Liver (tissue), 3 donors: ENCODE data around the gene MYRFL.

Source experiments
- CTCF ChIP-seq: fragments of 150-350 bp; IDR thresholded peaks from 2 replicates; pipeline ENCODE4 v1.5.1; 2017; ENCODE audit warnings: improper control_type of control experiment, low read depth, low read length; ENCODE audit not compliant: missing input control
- EGR1 ChIP-seq, 2 donors: IDR thresholded peaks; 2 replicates each; pipeline ENCODE4 v1.6.1; 2016 to 2018; ENCODE audit warnings: antibody characterized with exemption in 2 of 2, low read depth in 2 of 2
- GABPA ChIP-seq, 2 donors: IDR thresholded peaks in 1 of 2; conservative IDR thresholded peaks in 1 of 2; 2 replicates each; pipeline ENCODE4 v1.6.1; 2016; ENCODE audit warnings: antibody characterized with exemption in 2 of 2, mild to moderate bottlenecking in 1 of 2, moderate library complexity in 1 of 2
- MAX ChIP-seq: IDR thresholded peaks from 2 replicates; pipeline ENCODE4 v1.6.1; 2016; ENCODE audit warnings: antibody characterized with exemption
- REST ChIP-seq: IDR thresholded peaks from 2 replicates; pipeline ENCODE4 v1.6.1; 2016; ENCODE audit warnings: antibody characterized with exemption, mild to moderate bottlenecking
- SP1 ChIP-seq: IDR thresholded peaks from 2 replicates; pipeline ENCODE4 v1.6.1; 2018; ENCODE audit warnings: antibody characterized with exemption, mild to moderate bottlenecking
- TAF1 ChIP-seq: conservative IDR thresholded peaks from 2 replicates; pipeline ENCODE4 v1.6.1; 2016; ENCODE audit warnings: antibody characterized with exemption, mild to moderate bottlenecking
- YY1 ChIP-seq: IDR thresholded peaks from 2 replicates; pipeline ENCODE4 v1.6.1; 2016; ENCODE audit warnings: antibody characterized with exemption, mild to moderate bottlenecking
- donor health status: healthy.
- donor health status: healthy.

- TF ChIP-seq CTCF (no peak), YY1 (no peak), GABPA (IDR thresholded peaks at IDR 0.05 in 1 of 2, conservative IDR thresholded peaks at IDR 0.05 in 1 of 2) (no peak), REST (no peak), TAF1 (no peak), SP1 (no peak), MAX (no peak), EGR1 (IDR thresholded peaks at IDR 0.05; ENCODE audit: low read depth in 2 of 2) (no peak)
These were observed 109.0 kb downstream of the MYRFL start for GRCh38 chr12:69934011-69934410.
